HG03565 (cell line): ENCODE data around the gene RETREG1.
"Not testable (repeated sequence)": the region's sequence is repeated elsewhere in the genome, so short reads cannot be mapped to it uniquely, and the experiment has no call there.

Experiments
- ATAC-seq: cut with Tn5 transposase; IDR thresholded peaks from one replicate; pipeline ENCODE4 v1.9.1; 2021; ENCODE audit warnings: mild to moderate bottlenecking, moderate library complexity; ENCODE audit not compliant: unreplicated experiment

Gene RETREG1, protein sequence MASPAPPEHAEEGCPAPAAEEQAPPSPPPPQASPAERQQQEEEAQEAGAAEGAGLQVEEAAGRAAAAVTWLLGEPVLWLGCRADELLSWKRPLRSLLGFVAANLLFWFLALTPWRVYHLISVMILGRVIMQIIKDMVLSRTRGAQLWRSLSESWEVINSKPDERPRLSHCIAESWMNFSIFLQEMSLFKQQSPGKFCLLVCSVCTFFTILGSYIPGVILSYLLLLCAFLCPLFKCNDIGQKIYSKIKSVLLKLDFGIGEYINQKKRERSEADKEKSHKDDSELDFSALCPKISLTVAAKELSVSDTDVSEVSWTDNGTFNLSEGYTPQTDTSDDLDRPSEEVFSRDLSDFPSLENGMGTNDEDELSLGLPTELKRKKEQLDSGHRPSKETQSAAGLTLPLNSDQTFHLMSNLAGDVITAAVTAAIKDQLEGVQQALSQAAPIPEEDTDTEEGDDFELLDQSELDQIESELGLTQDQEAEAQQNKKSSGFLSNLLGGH

DNA sequence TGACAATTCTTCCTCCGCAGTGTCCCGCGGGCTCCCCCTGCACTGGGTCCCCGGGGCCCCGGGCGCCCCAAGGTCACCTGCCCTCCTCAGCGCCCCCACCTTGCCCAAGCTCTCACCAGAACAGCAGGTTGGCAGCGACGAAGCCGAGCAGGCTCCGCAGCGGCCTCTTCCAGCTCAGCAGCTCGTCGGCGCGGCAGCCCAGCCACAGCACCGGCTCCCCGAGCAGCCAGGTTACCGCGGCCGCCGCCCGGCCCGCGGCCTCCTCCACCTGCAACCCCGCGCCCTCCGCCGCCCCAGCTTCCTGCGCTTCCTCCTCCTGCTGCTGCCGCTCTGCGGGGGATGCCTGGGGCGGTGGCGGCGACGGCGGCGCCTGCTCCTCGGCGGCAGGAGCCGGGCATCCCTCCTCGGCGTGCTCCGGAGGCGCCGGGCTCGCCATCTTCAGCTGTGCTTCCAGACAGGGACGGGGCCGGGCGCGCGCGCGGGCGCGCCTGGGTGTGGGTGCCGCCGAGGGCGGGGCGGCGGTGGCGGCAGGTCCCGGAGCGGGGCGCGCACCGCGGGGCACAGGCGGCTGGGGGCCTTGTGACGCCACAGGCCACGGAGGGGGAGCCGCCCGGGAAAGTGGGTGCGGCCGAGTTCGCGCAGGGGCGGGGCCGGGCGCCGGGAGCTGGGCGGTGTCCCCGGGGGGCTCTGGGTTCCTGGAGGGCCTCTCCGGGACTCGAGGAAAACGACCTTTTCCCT is at the start of gene RETREG1:
Gene RETREG1, minus strand, starts transcription at position 462 of the 738 bp plus-strand sequence. Its CDS starts 26 bp downstream, at position 436.
- peak; percentile 43 for ATAC-seq

DNA sequence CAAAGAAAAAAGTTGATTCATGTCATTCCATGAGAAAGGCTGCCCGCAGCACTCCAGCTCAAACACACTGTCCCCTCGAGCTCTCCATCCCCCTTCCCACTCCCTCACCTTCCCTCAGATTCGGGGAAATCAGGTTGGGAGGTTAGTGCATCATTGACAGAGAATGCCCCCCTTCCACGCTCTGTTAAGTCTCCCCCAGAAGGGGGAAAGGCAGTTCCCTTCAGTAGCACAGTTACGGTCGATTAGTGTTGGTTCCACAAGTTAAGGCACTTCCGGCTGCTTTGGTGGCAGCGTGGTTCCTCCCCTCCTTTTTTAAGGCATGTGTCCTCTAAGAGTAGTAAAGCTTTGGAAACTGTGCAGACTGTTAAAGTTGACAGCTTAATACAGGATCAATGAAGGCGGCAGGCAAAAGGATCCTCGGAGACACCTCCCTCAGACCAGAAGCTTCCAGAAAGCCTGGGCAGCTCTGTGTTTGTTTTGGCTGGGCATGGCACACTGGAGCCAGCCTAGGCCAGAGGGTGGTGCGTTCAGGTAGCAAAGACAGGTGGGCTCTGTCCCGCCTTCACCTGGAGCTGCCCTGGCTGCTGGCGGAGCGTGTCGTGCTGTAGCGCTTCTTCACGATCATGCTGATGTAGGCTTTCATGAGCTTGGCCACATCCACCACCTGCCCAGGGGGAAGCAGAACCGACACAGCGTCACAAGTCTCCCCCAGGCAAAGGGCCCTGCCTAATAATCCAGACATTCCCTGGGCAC is 49.5 kb upstream of the RETREG1 start:
- no peak for ATAC-seq

DNA sequence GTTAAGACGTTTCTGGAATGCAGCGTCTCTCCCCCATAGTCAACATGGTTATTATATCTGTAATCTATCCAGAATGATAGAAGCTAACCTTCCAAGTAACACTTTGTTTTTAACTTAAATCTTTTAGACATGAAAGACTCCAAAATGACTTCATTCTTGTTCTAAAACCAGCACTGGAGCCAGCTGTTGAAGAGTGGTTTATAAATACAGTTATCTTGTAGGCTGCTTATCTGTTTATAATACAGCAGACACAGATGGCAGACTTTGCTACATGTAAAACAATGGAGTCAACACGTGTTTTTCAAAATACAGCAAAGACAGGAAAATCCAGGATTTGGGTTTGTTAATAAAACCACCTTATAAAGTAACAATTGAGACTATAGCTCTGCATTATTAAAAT is 48.8 kb upstream of the RETREG1 start:
- ATAC-seq, result no peak

DNA sequence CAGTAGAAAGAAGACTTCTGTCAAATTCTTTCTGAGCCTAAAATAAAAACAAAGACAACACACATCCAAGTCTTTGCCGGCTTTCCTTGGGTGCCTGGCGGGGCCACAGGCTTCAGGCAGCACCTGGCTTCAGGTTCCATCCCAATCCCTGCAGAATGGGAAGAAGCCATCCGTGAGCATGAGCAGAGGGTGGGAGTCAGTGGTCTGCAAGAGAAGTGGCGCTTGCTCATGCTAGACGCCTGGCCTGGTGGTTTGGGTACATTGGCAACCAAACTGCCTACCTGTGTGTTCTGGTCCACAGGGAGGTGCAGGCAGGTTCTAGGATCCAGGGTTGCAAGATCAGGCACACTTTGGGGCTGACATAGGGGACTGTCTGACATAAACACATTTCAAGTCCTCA is 47.6 kb upstream of the RETREG1 start:
- no peak for ATAC-seq

DNA sequence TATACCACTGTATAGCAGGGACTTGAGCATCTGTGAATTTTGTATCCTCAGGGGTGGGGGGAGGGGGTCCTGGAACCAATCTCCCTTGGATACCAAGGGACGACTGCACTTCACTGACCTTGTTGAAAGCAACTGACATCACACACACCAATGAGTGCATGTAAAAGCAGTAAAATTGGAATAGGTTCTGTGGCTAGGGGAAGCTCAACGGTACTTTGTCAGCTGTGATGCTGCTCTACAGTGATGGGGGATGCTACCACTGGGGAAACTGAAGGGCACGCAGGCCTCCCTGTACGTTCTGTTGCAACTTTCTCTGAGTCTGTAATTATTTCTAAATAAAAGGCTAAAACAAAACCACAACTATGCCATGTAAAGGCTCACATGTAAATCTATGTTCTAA is 47.0 kb upstream of the RETREG1 start:
- no peak for ATAC-seq

DNA sequence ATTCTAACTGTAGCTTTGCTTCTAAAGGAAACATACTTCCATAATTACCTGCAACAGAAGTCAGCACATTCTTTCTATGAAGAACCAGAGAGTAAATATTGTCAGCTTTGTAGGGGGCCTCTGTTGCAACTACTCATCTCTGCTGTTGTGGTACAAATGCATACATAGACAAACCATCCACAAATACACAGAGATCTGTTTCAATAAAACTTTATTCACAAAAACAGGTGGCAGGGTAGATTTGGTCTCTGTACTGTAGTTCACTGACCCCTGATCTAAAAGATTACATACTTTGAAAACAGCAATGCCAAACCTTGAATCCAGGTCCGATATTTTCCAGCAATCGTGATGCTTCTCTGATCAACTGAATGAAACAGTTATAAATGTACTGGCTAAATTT is 44.9 kb upstream of the RETREG1 start:
- no peak for ATAC-seq

DNA sequence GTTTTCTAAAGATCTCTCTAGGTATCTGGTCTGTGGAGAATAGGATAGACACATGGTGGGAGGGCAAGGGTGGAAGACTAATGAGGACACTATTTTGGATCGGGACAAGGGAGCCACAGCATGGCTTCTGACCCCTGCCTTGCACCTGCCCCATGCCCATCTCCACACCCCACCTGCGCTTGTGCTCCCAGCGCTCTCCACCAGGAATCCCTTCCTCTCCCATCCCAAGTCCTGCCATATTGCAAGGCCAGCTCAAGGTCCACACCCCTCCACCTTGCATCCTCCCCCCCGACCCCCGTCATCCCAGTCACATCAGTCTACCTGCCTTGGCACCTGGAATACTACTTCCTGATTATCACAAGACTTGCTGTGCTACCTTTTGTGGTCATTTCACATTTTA is 44.2 kb upstream of the RETREG1 start:
- no peak for ATAC-seq

DNA sequence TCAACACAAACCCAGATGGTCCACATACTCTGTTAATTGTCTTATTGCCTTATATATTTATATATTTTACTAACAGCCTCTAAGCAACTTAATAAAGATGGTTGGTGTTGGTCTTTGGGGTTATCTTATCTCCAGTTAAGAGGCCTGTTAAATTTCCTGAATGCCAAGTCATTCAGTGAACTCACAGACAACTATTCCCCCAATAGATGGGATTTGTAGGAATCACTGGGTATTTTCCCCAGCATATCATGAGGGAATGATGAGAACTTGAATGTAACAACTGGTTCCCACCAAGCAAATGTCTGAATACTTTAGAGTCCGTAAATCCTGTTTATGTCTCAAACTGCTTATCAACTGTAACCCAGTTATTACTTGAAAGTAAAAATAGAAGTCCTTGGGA is 42.7 kb upstream of the RETREG1 start:
- ATAC-seq, result no peak

DNA sequence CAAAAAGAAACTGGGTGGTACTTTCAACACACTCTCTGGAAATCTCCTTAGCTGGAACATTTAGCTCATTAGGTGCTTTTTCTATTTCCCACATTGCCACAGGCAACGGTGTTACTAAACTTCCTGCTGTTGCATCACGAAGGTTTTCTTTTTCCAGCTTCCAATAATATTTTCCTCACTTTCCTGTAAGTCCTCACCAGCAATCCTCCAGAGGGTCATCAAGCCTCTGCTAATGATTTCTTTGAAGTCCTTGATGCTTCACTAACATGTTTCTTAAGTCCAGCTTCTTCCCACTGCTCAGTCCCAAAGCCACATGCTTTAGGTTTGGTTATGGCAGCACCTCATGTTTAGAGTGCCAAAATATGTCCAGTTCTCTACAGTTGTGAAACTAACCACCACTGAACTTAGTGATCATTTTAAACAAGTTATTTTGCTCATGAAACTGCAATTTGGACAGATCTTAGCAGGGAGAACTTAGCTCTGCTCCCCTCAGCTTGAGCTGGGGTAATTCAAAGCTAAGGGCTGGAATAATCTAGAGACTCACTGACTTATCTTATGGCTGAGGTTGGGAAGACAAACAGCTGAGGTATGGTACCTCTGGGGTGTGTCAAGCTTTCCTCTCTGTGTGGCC is 39.9 kb upstream of the RETREG1 start:
- no peak for ATAC-seq

DNA sequence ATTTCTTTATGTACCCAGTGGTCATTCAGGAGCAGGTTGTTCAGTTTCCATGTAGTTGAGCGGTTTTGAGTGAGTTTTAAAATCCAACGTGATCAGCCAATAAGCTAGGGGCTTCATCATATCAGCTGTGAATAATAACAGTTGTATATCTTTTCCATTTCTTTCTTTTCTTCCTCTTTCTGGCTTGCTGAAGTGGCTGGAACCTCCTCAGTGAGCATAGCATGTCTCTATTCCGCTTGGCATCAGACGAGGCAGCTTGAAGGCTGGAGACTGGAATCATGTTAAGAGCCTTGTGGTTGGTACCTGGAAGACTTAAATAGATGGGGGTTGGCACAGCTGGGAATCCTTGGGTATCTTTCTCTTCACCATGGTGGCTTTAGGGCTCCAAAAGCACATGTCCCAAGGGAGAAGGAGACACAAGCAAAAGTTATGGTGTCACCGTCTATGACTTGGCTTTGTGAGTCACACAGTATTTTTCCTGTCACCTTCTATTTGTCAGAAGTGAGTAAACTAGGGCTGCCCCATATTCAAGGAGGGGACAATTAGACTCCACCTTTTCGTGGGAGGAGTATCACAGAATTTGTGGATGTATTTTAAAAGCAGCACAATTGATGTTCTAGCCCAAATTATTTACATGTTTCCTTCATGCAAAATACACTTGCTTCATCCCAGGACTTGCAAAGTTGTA is 38.0 kb upstream of the RETREG1 start:
- no peak for ATAC-seq

DNA sequence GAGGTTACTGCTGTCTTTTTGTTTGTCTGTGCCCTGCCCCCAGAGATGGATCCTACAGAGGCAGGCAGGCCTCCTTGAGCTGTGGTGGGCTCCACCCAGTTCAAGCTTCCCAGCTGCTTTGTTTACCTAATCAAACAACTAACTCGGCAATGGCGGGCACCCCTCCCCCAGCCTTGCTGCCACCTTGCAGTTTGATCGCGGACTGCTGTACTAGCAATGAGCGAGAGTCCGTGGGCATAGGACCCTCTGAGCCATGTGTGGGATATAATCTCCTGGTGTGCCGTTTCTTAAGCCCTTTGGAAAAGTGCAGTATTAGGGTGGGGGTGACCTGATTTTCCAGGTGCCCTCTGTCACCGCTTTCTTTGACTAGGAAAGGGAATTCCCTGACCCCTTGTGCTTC is 31.9 kb upstream of the RETREG1 start:
- not testable (repeated sequence) for ATAC-seq

DNA sequence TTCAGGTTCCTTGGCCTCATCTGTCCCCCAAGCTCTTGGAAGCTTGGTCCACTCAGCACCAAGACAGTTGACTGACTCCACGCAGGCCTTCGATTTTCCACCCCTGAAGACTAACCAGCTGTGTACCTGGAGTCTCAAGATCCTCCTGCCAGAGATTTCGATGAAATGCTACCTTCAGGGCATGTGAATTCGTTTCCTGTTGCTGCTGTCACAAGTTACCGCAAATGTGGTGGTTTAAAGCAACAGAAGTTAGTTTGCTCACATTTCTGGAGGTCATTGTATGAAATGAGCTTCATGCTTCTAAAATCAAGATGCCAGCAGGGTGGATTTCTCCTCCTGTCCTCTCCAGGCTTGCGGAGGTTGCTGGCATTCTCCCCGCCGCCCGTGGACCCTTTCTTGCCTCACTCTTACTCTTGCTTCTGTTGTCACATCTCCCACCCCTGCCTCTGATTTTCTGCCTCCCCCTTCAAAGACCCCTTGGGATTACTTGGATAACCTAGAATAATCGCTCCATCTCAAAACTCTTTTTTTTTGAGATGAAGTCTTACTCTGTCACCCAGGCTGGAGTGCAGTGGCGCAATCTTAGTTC is 27.6 kb upstream of the RETREG1 start:
- no peak for ATAC-seq

DNA sequence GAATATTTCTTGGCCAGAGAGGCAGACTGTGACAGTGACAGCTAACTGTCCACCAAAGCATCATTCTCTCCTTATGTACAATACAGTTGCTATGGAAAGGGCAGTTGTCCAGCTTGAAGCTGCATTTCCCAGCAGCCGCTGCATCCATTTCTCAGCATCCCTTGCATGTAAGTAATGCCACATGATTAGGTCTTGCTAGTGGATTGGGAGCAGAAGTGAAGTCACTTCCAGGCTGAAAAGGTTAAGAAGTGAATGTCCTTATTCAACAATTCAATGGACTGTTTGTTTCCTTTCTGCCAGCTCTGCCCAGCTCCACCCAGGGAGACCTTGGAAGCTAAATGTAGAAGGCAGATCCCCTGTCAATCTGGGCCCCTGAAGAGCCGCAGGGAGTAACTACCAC is 26.1 kb upstream of the RETREG1 start:
- no peak for ATAC-seq

DNA sequence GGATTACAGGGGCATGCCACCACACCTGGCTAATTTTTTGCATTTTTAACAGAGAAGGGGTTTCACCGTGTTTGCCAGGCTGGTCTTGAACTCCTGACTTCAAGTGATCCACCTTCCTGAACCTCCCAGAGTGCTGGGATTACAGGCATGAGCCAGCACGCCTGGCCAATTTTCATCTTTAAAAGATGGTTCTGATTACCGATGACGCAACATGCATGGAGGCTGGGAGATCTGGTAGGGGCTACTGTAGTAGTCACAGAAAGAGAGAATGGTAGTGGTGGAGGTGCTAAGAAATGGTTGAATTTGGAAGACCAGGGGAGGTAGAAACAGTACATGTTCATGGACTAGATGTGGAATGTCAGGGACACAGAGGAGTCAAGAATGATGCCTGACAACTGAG is 22.4 kb upstream of the RETREG1 start:
- no peak for ATAC-seq

DNA sequence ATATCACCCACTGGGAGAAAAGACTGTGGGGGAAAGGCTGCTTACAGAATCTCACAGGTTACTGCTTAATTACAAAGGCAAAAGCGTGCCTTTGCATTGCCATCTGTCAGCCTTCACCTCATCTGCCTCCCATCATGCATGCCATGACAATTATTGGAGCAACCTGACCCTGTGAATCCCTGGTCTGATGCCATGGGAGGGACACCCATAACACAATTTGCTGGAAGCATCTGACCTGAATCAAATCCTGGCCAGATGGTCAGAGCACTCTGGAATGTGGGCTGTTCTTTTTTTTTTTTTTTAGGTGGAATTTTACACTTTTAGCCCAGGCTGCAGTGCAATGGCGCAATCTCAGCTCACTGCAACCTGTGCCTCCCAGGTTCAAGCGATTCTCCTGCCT is 11.6 kb upstream of the RETREG1 start:
- no peak for ATAC-seq

DNA sequence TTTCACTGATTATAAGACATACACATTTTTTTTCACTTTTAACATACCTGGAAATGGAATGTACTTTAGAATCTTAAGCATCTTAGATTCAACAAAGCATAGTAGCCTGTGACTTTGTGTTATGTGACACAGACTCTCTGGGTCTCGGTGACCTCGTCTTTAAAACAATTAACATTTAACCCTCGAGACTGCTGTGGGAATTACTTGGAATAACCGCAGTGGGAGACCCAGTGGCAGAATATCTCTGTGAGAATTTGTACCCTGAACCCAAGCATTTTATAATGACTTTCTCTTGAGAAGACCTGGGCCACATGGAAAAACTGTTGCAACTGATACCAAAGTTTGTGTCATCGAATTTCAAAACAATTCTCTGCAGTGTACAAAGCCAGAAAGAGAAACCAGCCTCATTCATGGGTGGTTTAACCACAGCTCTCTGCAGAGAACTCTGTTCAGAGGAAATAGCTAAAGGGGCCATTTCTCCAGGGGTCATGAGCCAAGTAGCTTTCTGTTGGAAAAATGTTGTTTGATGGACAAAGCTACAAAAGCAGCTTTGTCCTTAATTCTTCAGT is 10.0 kb upstream of the RETREG1 start:
- peak; percentile 71 for ATAC-seq

DNA sequence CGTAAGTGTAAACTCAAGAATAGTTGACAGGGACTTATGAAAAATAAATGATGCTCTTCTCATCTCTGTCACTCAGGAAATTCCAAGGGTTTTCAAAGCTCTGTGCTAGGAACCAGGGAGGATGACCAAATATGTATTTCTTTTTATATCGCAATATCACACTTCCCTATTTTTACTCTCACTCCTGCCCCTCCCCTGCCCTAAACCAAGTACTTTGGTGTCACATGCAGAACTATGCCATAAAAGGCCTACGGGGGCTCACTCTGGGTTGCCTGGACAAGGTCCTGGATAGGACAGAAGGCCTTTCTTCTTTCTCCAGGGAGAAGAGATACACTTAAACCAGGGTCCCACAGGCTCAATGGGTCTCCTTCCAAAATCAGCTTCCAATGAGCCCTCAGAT is 8.3 kb upstream of the RETREG1 start:
- no peak for ATAC-seq

DNA sequence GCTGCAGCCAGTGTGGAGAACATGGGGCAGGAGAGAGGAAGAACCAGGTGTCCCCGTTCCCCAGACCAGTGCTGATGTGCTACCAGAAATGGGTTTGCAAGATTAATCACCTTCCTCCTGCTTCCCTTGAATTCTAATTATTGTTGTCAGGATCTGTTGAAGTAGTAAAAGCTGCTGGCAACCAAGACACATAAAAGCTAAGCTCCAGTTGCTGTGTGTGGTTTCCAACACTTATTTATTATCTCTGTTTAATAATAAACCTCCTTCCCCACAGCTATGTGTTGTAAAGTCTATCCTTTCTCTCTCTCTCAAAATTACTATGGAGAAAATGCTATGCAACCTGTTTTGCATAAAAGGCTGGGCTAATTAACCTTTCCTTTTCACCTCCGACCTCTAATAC is 2.3 kb upstream of the RETREG1 start:
- no peak for ATAC-seq

DNA sequence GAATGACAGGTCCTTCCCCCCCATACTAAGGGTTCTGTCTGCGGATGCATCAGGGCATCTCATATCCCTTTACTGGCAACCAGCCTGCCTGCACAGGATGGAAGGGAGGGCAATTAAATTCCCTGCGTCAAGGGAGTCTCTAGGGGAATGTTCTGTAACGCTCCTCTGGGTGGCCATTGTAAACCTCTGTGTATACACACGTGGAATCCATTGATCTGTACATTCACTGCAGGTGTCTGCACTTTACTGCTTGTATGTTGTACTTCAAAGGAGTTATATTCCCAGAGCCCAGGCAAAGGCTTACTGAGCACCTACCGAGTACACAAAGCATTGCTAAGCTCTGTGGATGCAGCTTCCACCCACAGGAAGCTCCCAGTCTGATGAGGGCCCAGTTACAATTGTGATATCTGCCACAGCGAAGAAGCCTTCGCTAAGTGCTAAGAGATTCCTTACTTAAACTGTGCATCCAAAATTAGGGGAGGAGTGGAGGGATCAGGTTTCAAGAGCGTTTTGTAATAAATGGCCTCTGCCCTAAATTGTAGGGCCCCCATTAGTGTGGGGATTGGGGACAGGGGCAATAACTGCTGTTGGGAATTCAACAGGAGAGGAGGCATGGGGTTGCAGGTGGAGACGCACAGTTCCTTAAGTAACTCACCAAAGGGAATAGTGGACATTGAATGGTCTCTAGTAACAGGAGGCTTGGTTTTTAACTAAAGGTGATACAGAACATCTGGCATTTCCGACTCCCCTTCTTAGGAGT is 1.5 kb upstream of the RETREG1 start:
- no peak for ATAC-seq
